GM23338 (cell line): Measurements from ENCODE around the gene ARL5B.

ENCODE experiments used
- CREB1 ChIP-seq: fragments of 250-450 bp; sonication (Bioruptor Pico); IDR thresholded peaks from 2 replicates; pipeline ENCODE4 v1.5.0; 2020; ENCODE audit warnings: low read depth, mild to moderate bottlenecking, moderate library complexity
- EZH2 ChIP-seq: fragments of 200-600 bp; sonication (generic); IDR thresholded peaks from one replicate; pipeline ENCODE4 v1.8.0; 2017; ENCODE audit warnings: antibody characterized with exemption, mild to moderate bottlenecking, low read depth; ENCODE audit not compliant: unreplicated experiment
- EZH2phosphoT487 ChIP-seq: fragments of 200-600 bp; sonication (generic); IDR thresholded peaks from one replicate; pipeline ENCODE4 v1.8.1; 2018; ENCODE audit warnings: antibody characterized with exemption; ENCODE audit not compliant: unreplicated experiment
- JUNB ChIP-seq: IDR thresholded peaks from one replicate; pipeline ENCODE4 v1.6.1; 2016; ENCODE audit warnings: antibody characterized with exemption; ENCODE audit not compliant: unreplicated experiment
- POLR2AphosphoS5 ChIP-seq: IDR thresholded peaks from 2 replicates; pipeline ENCODE4 v1.6.1; 2016; ENCODE audit warnings: antibody characterized with exemption, low read depth
- ZNF114 ChIP-seq: fragments of 250-450 bp; sonication (Bioruptor Pico); IDR thresholded peaks from 2 replicates; pipeline ENCODE4 v1.5.0; 2020; ENCODE audit warnings: mild to moderate bottlenecking, moderate library complexity
- ZNF331 ChIP-seq: fragments of 250-450 bp; sonication (Bioruptor Pico); IDR thresholded peaks from 2 replicates; pipeline ENCODE4 v1.5.0; 2020; ENCODE audit warnings: low read depth, mild to moderate bottlenecking, moderate library complexity
- ZNF462 ChIP-seq: fragments of 250-450 bp; sonication (Bioruptor Pico); IDR thresholded peaks from 2 replicates; pipeline ENCODE4 v1.5.0; 2020; ENCODE audit warnings: mild to moderate bottlenecking, moderate library complexity
- TF ChIP-seq, protein P1 (sequence below), 2 experiments: fragments of 200-600 bp in 1 of 2; sonication (generic) in 1 of 2; conservative IDR thresholded peaks; 2 replicates each; pipeline versions ENCODE4 v1.5.1 to v1.6.1; 2016 to 2017; ENCODE audit warnings: antibody characterized with exemption in 2 of 2, low read depth in 2 of 2, mild to moderate bottlenecking in 2 of 2, moderate library complexity in 1 of 2
- TF ChIP-seq, protein P2 (sequence below): IDR thresholded peaks from one replicate; pipeline ENCODE4 v1.6.1; 2018; ENCODE audit warnings: antibody characterized with exemption; ENCODE audit not compliant: unreplicated experiment

- TF ChIP-seq POLR2AphosphoS5: no peak
- TF ChIP-seq, protein P1, sequence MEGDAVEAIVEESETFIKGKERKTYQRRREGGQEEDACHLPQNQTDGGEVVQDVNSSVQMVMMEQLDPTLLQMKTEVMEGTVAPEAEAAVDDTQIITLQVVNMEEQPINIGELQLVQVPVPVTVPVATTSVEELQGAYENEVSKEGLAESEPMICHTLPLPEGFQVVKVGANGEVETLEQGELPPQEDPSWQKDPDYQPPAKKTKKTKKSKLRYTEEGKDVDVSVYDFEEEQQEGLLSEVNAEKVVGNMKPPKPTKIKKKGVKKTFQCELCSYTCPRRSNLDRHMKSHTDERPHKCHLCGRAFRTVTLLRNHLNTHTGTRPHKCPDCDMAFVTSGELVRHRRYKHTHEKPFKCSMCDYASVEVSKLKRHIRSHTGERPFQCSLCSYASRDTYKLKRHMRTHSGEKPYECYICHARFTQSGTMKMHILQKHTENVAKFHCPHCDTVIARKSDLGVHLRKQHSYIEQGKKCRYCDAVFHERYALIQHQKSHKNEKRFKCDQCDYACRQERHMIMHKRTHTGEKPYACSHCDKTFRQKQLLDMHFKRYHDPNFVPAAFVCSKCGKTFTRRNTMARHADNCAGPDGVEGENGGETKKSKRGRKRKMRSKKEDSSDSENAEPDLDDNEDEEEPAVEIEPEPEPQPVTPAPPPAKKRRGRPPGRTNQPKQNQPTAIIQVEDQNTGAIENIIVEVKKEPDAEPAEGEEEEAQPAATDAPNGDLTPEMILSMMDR (conservative IDR thresholded peaks at IDR 0.05; ENCODE audit: low read depth in 2 of 2): no peak
- no peak for TF ChIP-seq EZH2phosphoT487
- no peak for TF ChIP-seq EZH2
- no peak for TF ChIP-seq CREB1
- TF ChIP-seq, protein P2, sequence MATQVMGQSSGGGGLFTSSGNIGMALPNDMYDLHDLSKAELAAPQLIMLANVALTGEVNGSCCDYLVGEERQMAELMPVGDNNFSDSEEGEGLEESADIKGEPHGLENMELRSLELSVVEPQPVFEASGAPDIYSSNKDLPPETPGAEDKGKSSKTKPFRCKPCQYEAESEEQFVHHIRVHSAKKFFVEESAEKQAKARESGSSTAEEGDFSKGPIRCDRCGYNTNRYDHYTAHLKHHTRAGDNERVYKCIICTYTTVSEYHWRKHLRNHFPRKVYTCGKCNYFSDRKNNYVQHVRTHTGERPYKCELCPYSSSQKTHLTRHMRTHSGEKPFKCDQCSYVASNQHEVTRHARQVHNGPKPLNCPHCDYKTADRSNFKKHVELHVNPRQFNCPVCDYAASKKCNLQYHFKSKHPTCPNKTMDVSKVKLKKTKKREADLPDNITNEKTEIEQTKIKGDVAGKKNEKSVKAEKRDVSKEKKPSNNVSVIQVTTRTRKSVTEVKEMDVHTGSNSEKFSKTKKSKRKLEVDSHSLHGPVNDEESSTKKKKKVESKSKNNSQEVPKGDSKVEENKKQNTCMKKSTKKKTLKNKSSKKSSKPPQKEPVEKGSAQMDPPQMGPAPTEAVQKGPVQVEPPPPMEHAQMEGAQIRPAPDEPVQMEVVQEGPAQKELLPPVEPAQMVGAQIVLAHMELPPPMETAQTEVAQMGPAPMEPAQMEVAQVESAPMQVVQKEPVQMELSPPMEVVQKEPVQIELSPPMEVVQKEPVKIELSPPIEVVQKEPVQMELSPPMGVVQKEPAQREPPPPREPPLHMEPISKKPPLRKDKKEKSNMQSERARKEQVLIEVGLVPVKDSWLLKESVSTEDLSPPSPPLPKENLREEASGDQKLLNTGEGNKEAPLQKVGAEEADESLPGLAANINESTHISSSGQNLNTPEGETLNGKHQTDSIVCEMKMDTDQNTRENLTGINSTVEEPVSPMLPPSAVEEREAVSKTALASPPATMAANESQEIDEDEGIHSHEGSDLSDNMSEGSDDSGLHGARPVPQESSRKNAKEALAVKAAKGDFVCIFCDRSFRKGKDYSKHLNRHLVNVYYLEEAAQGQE: no peak
- no peak for TF ChIP-seq ZNF331 (CRISPR knock-in tag)
- no peak for TF ChIP-seq JUNB
- no peak for TF ChIP-seq ZNF114 (CRISPR knock-in tag)
- no peak for TF ChIP-seq ZNF462 (CRISPR knock-in tag)
Measured at GRCh38 chr10:18653112-18653511, 6.1 kb upstream of the ARL5B start.
